HepG2 (cell line): ENCODE measurements around the gene NDC80. TPM values are rescaled to one million over a fixed set of nuclear protein-coding genes. Genes with fewer than 3 reads are reported as not detected.

ENCODE experiments used
- ATAC-seq: fragments of 200-7000 bp; cut with Tn5 transposase; 3 replicates; pipeline ENCODE4 v1.9.1; 2020; ENCODE audit warnings: mild to moderate bottlenecking, moderate library complexity
- BruUV-seq: library from RNA; stranded (reverse); fragments of 400-500 nt; replicated peaks from 2 replicates; lab custom pipeline; 2021; lab: Mats Ljungman, UMichigan
- CTCF ChIA-PET: fragments of 300-600 bp; formaldehyde crosslinking; extraction: SDS; loops from one replicate; lab custom pipeline; 2021; ENCODE audit warnings: low total read pairs, inconsistent platforms, low intra/inter-chr PET ratio; lab: Yijun Ruan, JAX
- POLR2A ChIA-PET: fragments of 350-600 bp; sonication (Branson Sonifier 250); formaldehyde crosslinking; loops from one replicate; lab custom pipeline; 2020; ENCODE audit warnings: antibody characterized with exemption, inconsistent platforms; lab: Yijun Ruan, JAX
- DNase-seq: peaks from one replicate; pipeline ENCODE4 v3.0.0-alpha.2; 2015; ENCODE audit warnings: low spot score
- FAIRE-seq: peaks from 3 replicates; lab custom pipeline; 2011; peaks lifted over from hg19 to GRCh38; lab: Jason Lieb, UNC
- H2AFZ ChIP-seq: one replicate; pipeline ENCODE4 v1.6.1; 2011; ENCODE audit warnings: low read length, inconsistent platforms
- H3K27ac ChIP-seq: fragments of 300-600 bp; 3 replicates; pipeline ENCODE4 v1.8.0; 2011; ENCODE audit warnings: mixed run types, mild to moderate bottlenecking, mixed read lengths, low read length, inconsistent platforms; ENCODE audit not compliant: insufficient read depth; ENCODE audit errors: extremely low read length
- H3K27me3 ChIP-seq, 2 experiments: fragments of 200-600 bp in 1 of 2; 2 replicates in 1 of 2; 3 replicates in 1 of 2; pipeline versions ENCODE4 v1.6.0 to v1.8.0; 2011; ENCODE audit warnings: low read length in 2 of 2, mild to moderate bottlenecking in 2 of 2, moderate library complexity in 2 of 2, inconsistent platforms in 1 of 2; ENCODE audit not compliant: insufficient read depth in 2 of 2, control insufficient read depth in 1 of 2
- H3K36me3 ChIP-seq, 2 experiments: fragments of 200-600 bp in 1 of 2; replicated peaks in 1 of 2; 2 replicates in 1 of 2; 3 replicates in 1 of 2; pipeline versions ENCODE4 v1.5.1 to v1.8.0; 2011; ENCODE audit warnings: low read length in 2 of 2, inconsistent platforms in 1 of 2; ENCODE audit not compliant: insufficient read depth in 2 of 2, control insufficient read depth in 1 of 2
- H3K4me1 ChIP-seq: 2 replicates; pipeline ENCODE4 v1.5.1; 2012; ENCODE audit warnings: low read length, inconsistent platforms; ENCODE audit not compliant: insufficient read depth
- H3K4me2 ChIP-seq: 2 replicates; pipeline ENCODE4 v1.6.0; 2011; ENCODE audit warnings: low read depth, low read length, inconsistent platforms
- H3K4me3 ChIP-seq, 3 experiments: fragments of 200-600 bp in 1 of 3; sonication (generic), shearing (Covaris generic) in 1 of 3; replicated peaks in 1 of 3; 2 replicates each; pipeline ENCODE4 v1.5.1; 2011 to 2016; ENCODE audit warnings: low read length in 3 of 3, inconsistent platforms in 2 of 3, low read depth in 2 of 3, mild to moderate bottlenecking in 2 of 3, control low read depth in 1 of 3, mixed read lengths in 1 of 3; ENCODE audit not compliant: insufficient read depth in 1 of 3
- H3K79me2 ChIP-seq: one replicate; pipeline ENCODE4 v1.6.1; 2011; ENCODE audit warnings: low read length, inconsistent platforms; ENCODE audit not compliant: insufficient read depth
- H3K9ac ChIP-seq: 2 replicates; pipeline ENCODE4 v1.6.0; 2011; ENCODE audit warnings: mild to moderate bottlenecking, low read depth, low read length, inconsistent platforms; ENCODE audit not compliant: insufficient read depth
- H3K9me3 ChIP-seq: 2 replicates; pipeline ENCODE4 v1.5.1; 2012; ENCODE audit warnings: mild to moderate bottlenecking, low read length
- H4K20me1 ChIP-seq: 2 replicates; pipeline ENCODE4 v1.6.0; 2011; ENCODE audit warnings: inconsistent platforms, mild to moderate bottlenecking, low read length, moderate library complexity; ENCODE audit not compliant: insufficient read depth
- ETV6 ChIP-seq: sonication (generic); formaldehyde crosslinking; conservative IDR thresholded peaks from 2 replicates; pipeline ENCODE4 v1.4.0; 2020; ENCODE audit warnings: missing genetic modification reagents
- FIP1L1 ChIP-seq: fragments of 200-400 bp; formaldehyde crosslinking; IDR thresholded peaks from 2 replicates; pipeline ENCODE4 v1.6.1; 2018; ENCODE audit warnings: low read depth, mild to moderate bottlenecking, low read length, moderate library complexity, borderline replicate concordance; ENCODE audit not compliant: insufficient read depth
- ISL2 ChIP-seq: sonication (generic); formaldehyde crosslinking; IDR thresholded peaks from 2 replicates; pipeline ENCODE4 v1.5.0; 2020; ENCODE audit warnings: missing genetic modification reagents
- KLF11 ChIP-seq: IDR thresholded peaks from 2 replicates; pipeline ENCODE4 v1.6.1; 2016; ENCODE audit warnings: missing compliant biosample characterization
- MIXL1 ChIP-seq: IDR thresholded peaks from 2 replicates; pipeline ENCODE4 v1.6.1; 2016
- NFKBIZ ChIP-seq: IDR thresholded peaks from 2 replicates; pipeline ENCODE4 v1.6.1; 2018; ENCODE audit warnings: missing genetic modification reagents, missing compliant biosample characterization
- SALL2 ChIP-seq: sonication (generic); formaldehyde crosslinking; IDR thresholded peaks from 2 replicates; pipeline ENCODE4 v1.8.1; 2023; ENCODE audit warnings: mild to moderate bottlenecking, missing genetic modification reagents, inconsistent platforms
- SRSF1 ChIP-seq: fragments of 200-400 bp; formaldehyde crosslinking; optimal IDR thresholded peaks from 2 replicates; pipeline ENCODE3; 2017; ENCODE audit warnings: mild to moderate bottlenecking, low read depth, low read length, moderate library complexity
- TRAFD1 ChIP-seq: sonication (generic); formaldehyde crosslinking; IDR thresholded peaks from 2 replicates; pipeline ENCODE4 v1.5.1; 2020; ENCODE audit warnings: missing genetic modification reagents, mild to moderate bottlenecking, borderline replicate concordance
- ZFY ChIP-seq: sonication (generic); formaldehyde crosslinking; IDR thresholded peaks from 2 replicates; pipeline ENCODE4 v1.4.0; 2020; ENCODE audit warnings: missing genetic modification reagents
- ZNF124 ChIP-seq: sonication (generic); formaldehyde crosslinking; IDR thresholded peaks from 2 replicates; pipeline ENCODE4 v1.4.0; 2020; ENCODE audit warnings: missing genetic modification reagents
- ZNF224 ChIP-seq: sonication (generic); formaldehyde crosslinking; IDR thresholded peaks from 2 replicates; pipeline ENCODE4 v1.5.0; 2020; ENCODE audit warnings: mild to moderate bottlenecking, missing genetic modification reagents
- ZNF230 ChIP-seq: sonication (generic); formaldehyde crosslinking; IDR thresholded peaks from 2 replicates; pipeline ENCODE4 v1.4.0; 2020; ENCODE audit warnings: mild to moderate bottlenecking, missing genetic modification reagents
- ZNF598 ChIP-seq: sonication (generic); formaldehyde crosslinking; IDR thresholded peaks from 2 replicates; pipeline ENCODE4 v1.5.1; 2020; ENCODE audit warnings: mild to moderate bottlenecking, missing genetic modification reagents, borderline replicate concordance
- ZNF850 ChIP-seq: sonication (generic); formaldehyde crosslinking; conservative IDR thresholded peaks from 2 replicates; pipeline ENCODE4 v1.9.0; 2021; ENCODE audit warnings: mild to moderate bottlenecking, missing genetic modification reagents
- WGBS: methylation state at CpG from one replicate; pipeline ENCODE4 v1.1.6; 2017; ENCODE audit warnings: low lambda C conversion rate; 5-methylcytosine and 5-hydroxymethylcytosine counted together
- in situ Hi-C: cut with HindIII; loops from 2 replicates; pipeline ENCODE4 v1.10.0; 2017; ENCODE audit warnings: low pct_unique_long_range_greater_than_20kb; ENCODE audit not compliant: extremely low pct_ligation_motif_present
- intact Hi-C: fragments of 100-400 bp; cut with micrococcal nuclease; formaldehyde crosslinking; loops from one replicate; pipeline ENCODE4 v1.10.0; 2022; ENCODE audit not compliant: unreplicated experiment
- polyA plus RNA-seq, 8 experiments: library from polyadenylated mRNA; depleted of rRNA in 3 of 8; stranded (reverse) in 7 of 8; unstranded in 1 of 8; fragments of >200 nt; fragmentation: Illumina TruSeq in 4 of 8; extraction: Trizol in 4 of 8; gene quantifications; 2 replicates each; pipeline versions ENCODE4 v1.2.1 to v1.2.3, GENCODE V29; 2011 to 2016; ENCODE audit warnings: low read depth in 4 of 8, missing spikeins in 1 of 8, mixed read lengths in 1 of 8; ENCODE audit not compliant: insufficient read depth in 1 of 8
- total RNA-seq, 5 experiments: library from RNA; depleted of rRNA; stranded (reverse); fragments of >200 nt; fragmentation: Illumina TruSeq; extraction: Trizol; gene quantifications; 2 replicates each; pipeline ENCODE4 v1.2.3, GENCODE V29; 2016; ENCODE audit warnings: low read depth in 1 of 5
- TF ChIP-seq, protein P1 (sequence below), 2 experiments: fragments of 450-650 bp in 1 of 2; sonication (generic) in 1 of 2; formaldehyde crosslinking; IDR thresholded peaks; 2 replicates each; pipeline versions ENCODE4 v1.5.0 to v1.8.0; 2020 to 2022; ENCODE audit warnings: mild to moderate bottlenecking in 1 of 2, missing genetic modification reagents in 1 of 2
- TF ChIP-seq, protein P2 (sequence below): sonication (generic); formaldehyde crosslinking; IDR thresholded peaks from 2 replicates; pipeline ENCODE4 v1.9.0; 2021; ENCODE audit warnings: missing genetic modification reagents, borderline replicate concordance
- TF ChIP-seq, protein P3 (sequence below): sonication (generic); formaldehyde crosslinking; IDR thresholded peaks from 2 replicates; pipeline ENCODE4 v1.5.0; 2020; ENCODE audit warnings: mild to moderate bottlenecking, missing genetic modification reagents

NDC80 gene
- total and polyA plus RNA-seq, 2 of the 13 experiments (the other 11 are each of a cell fraction or from before 2014, with no cell fraction given): 9.6 to 33.0 TPM

DNA sequence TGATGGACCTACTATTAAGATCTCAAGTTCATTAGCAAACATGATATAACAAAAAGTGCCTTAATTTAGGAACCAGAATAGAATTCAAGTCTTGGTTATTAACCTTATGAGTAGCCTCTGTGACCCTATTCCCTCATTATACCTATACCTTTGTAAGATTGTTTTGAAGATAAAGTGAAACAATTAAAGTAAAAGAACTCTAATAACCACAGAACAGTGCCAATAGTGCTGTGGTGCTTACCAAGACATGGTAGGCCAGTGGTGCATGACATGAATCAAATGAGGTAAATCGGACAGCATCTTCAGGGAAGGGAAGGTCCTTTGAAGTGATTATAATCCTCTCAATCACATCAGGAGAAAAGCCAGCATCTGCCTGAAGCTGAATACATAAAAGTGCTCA lies 36.5 kb upstream of the NDC80 start (continued):
- TF ChIP-seq SALL2 (no peak), ZNF850 (CRISPR knock-in tag) (no peak), ZNF230 (CRISPR knock-in tag) (no peak), FIP1L1 (no peak), ZNF124 (CRISPR knock-in tag) (no peak), ETV6 (CRISPR knock-in tag) (no peak), SRSF1 (no peak), ISL2 (CRISPR knock-in tag) (no peak)
- TF ChIP-seq, protein P1, sequence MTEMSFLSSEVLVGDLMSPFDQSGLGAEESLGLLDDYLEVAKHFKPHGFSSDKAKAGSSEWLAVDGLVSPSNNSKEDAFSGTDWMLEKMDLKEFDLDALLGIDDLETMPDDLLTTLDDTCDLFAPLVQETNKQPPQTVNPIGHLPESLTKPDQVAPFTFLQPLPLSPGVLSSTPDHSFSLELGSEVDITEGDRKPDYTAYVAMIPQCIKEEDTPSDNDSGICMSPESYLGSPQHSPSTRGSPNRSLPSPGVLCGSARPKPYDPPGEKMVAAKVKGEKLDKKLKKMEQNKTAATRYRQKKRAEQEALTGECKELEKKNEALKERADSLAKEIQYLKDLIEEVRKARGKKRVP (CRISPR knock-in tag; IDR thresholded peaks at IDR 0.05): no peak

GRCh38 chr18:2535419-2535910 lies 35.9 kb upstream of the NDC80 start:
- Histone ChIP-seq H3K36me3 (peaks cover 0 to 4% of the 10 kb centered on the region in 2 experiments; a peak in 1 of 5 replicates), H3K27ac (no peak overlapping the region), H4K20me1 (no peaks in the 10 kb centered on the region), H3K4me3 (no peak overlapping the region), H3K4me2 (no peak overlapping the region), H2AFZ (no peak overlapping the region), H3K4me1 (no peaks in the 10 kb centered on the region), H3K79me2 (no peaks in the 10 kb centered on the region), H3K9ac (no peak overlapping the region), H3K9me3 (no peaks in the 10 kb centered on the region), H3K27me3 (no peaks in the 10 kb centered on the region)
- WGBS: 95% methylated on average over 1 of the region's 1 CpG
- intact Hi-C loops (no loop called here), in situ Hi-C loops (loop anchor here (10.0 to 25.0 kb wide), 3 partner anchors 198 to 948 kb away; no protein-coding TSS in a partner anchor)
- BruUV-seq: no TSS peak
- ATAC-seq (no peak), DNase-seq (no peak), FAIRE-seq (no peak)
- CTCF ChIA-PET: no interaction called here
- POLR2A ChIA-PET: no interaction called here
- TF ChIP-seq MIXL1 (CRISPR knock-in tag) (no peak), TRAFD1 (CRISPR knock-in tag) (no peak), ZNF598 (CRISPR knock-in tag) (no peak), KLF11 (no peak), ZFY (CRISPR knock-in tag) (no peak), ZNF224 (no peak), NFKBIZ (no peak)
- TF ChIP-seq, protein P2, sequence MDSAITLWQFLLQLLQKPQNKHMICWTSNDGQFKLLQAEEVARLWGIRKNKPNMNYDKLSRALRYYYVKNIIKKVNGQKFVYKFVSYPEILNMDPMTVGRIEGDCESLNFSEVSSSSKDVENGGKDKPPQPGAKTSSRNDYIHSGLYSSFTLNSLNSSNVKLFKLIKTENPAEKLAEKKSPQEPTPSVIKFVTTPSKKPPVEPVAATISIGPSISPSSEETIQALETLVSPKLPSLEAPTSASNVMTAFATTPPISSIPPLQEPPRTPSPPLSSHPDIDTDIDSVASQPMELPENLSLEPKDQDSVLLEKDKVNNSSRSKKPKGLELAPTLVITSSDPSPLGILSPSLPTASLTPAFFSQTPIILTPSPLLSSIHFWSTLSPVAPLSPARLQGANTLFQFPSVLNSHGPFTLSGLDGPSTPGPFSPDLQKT: no peak
- TF ChIP-seq, protein P3, sequence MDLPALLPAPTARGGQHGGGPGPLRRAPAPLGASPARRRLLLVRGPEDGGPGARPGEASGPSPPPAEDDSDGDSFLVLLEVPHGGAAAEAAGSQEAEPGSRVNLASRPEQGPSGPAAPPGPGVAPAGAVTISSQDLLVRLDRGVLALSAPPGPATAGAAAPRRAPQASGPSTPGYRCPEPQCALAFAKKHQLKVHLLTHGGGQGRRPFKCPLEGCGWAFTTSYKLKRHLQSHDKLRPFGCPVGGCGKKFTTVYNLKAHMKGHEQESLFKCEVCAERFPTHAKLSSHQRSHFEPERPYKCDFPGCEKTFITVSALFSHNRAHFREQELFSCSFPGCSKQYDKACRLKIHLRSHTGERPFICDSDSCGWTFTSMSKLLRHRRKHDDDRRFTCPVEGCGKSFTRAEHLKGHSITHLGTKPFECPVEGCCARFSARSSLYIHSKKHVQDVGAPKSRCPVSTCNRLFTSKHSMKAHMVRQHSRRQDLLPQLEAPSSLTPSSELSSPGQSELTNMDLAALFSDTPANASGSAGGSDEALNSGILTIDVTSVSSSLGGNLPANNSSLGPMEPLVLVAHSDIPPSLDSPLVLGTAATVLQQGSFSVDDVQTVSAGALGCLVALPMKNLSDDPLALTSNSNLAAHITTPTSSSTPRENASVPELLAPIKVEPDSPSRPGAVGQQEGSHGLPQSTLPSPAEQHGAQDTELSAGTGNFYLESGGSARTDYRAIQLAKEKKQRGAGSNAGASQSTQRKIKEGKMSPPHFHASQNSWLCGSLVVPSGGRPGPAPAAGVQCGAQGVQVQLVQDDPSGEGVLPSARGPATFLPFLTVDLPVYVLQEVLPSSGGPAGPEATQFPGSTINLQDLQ (CRISPR knock-in tag): no peak
